CD4-positive, alpha-beta T cell treated with Interleukin-15 for 4 hours (primary cell): ENCODE measurements around the gene MS4A4A.
"Not testable (repeated sequence)": the region's sequence is repeated elsewhere in the genome, so short reads cannot be mapped to it uniquely, and the experiment has no call there.

Source experiments
- DNase-seq: peaks from one replicate; pipeline ENCODE4 v3.0.0-alpha.2; 2020; ENCODE audit warnings: low spot score

Gene MS4A4A

GRCh38 chr11:60280412-60280811, at the start of gene MS4A4A:
TSS of gene MS4A4A (plus strand) at chr11:60280666. CDS start at chr11:60280676, 10 bp downstream.
- DNase-seq, result no peak

GRCh38 chr11:60230681-60231080, 49.8 kb upstream of the MS4A4A start:
- DNase-seq, result no peak

GRCh38 chr11:60235321-60235720, 45.1 kb upstream of the MS4A4A start:
- no peak for DNase-seq

- DNase-seq, result no peak
These were observed 39.8 kb upstream of the MS4A4A start for GRCh38 chr11:60240662-60241061.

- DNase-seq, result no peak
These were observed 38.7 kb upstream of the MS4A4A start for GRCh38 chr11:60241786-60242185.

- DNase-seq, result no peak
These were observed 37.7 kb upstream of the MS4A4A start, which contains the start of gene MS4A4E for GRCh38 chr11:60242740-60243239. TSS of gene MS4A4E (minus strand) at chr11:60243137. CDS start at chr11:60230055, 13,082 bp downstream.

GRCh38 chr11:60251485-60252212, 28.8 kb upstream of the MS4A4A start:
- peak; percentile 28 for DNase-seq

- no peak for DNase-seq
These were observed 28.0 kb upstream of the MS4A4A start for GRCh38 chr11:60252213-60253108.

- no peak for DNase-seq
These were observed 22.3 kb upstream of the MS4A4A start for GRCh38 chr11:60257956-60258722.

- no peak for DNase-seq
These were observed 19.5 kb upstream of the MS4A4A start for GRCh38 chr11:60261014-60261413.

GRCh38 chr11:60263402-60263801, 17.1 kb upstream of the MS4A4A start:
- no peak for DNase-seq

- DNase-seq, result no peak
These were observed 15.8 kb upstream of the MS4A4A start for GRCh38 chr11:60264644-60265043.

- DNase-seq, result peak; percentile 33
These were observed 14.9 kb upstream of the MS4A4A start for GRCh38 chr11:60265373-60266214.

- no peak for DNase-seq
These were observed 6.0 kb upstream of the MS4A4A start for GRCh38 chr11:60274416-60274815.

- DNase-seq, result no peak
These were observed 1.0 kb downstream of the MS4A4A start for GRCh38 chr11:60281485-60281884.

- no peak for DNase-seq
These were observed 1.8 kb downstream of the MS4A4A start for GRCh38 chr11:60282286-60282685.

- DNase-seq, result not testable (repeated sequence)
These were observed 5.1 kb downstream of the MS4A4A start for GRCh38 chr11:60285411-60286126.

- DNase-seq, result no peak
These were observed 8.1 kb downstream of the MS4A4A start for GRCh38 chr11:60288531-60288930.

- DNase-seq, result no peak
These were observed 11.7 kb downstream of the MS4A4A start for GRCh38 chr11:60292145-60292544.

- DNase-seq, result no peak
These were observed 20.7 kb downstream of the MS4A4A start for GRCh38 chr11:60301178-60301577.
